SK-N-SH treated with all-trans-retinoic acid at 6 μM for 48 hours (cell line): ENCODE data around the gene FARSB.

Experiments
- ATAC-seq: fragments of 200-7000 bp; cut with Tn5 transposase; 3 replicates; pipeline ENCODE4 v1.9.1; 2020; ENCODE audit warnings: mild to moderate bottlenecking, moderate library complexity
- ARNTL ChIP-seq: fragments of 450-650 bp; formaldehyde crosslinking; IDR thresholded peaks from 2 replicates; pipeline ENCODE4 v1.5.0; 2020; ENCODE audit warnings: low read depth, mild to moderate bottlenecking, moderate library complexity, borderline replicate concordance
- BACH2 ChIP-seq: fragments of 250-450 bp; sonication (Bioruptor Pico); IDR thresholded peaks from 2 replicates; pipeline ENCODE4 v1.9.0; 2021; ENCODE audit warnings: mild to moderate bottlenecking, borderline replicate concordance
- CSDC2 ChIP-seq: fragments of 250-450 bp; sonication (Bioruptor Pico); IDR thresholded peaks from 2 replicates; pipeline ENCODE4 v1.5.0; 2020; ENCODE audit warnings: mild to moderate bottlenecking, moderate library complexity
- ESRRG ChIP-seq: fragments of 250-450 bp; sonication (Bioruptor Pico); IDR thresholded peaks from 2 replicates; pipeline ENCODE4 v1.6.1; 2021; ENCODE audit warnings: mild to moderate bottlenecking
- GLIS3 ChIP-seq: fragments of 250-450 bp; sonication (Bioruptor Pico); IDR thresholded peaks from 2 replicates; pipeline ENCODE4 v1.5.0; 2020; ENCODE audit warnings: mild to moderate bottlenecking, moderate library complexity
- ISL1 ChIP-seq: fragments of 250-450 bp; sonication (Bioruptor Pico); IDR thresholded peaks from 2 replicates; pipeline ENCODE4 v2.1.2; 2022; ENCODE audit warnings: mild to moderate bottlenecking, moderate library complexity
- OSR1 ChIP-seq: fragments of 250-450 bp; sonication (Bioruptor Pico); IDR thresholded peaks from 2 replicates; pipeline ENCODE4 v1.8.0; 2022; ENCODE audit warnings: moderate library complexity, mild to moderate bottlenecking, inconsistent platforms
- PPARA ChIP-seq: fragments of 250-450 bp; sonication (Bioruptor Pico); IDR thresholded peaks from 2 replicates; pipeline ENCODE4 v1.5.0; 2020; ENCODE audit warnings: mild to moderate bottlenecking, borderline replicate concordance
- RARB ChIP-seq: fragments of 250-450 bp; sonication (Bioruptor Pico); IDR thresholded peaks from 2 replicates; pipeline ENCODE4 v1.8.0; 2021; ENCODE audit warnings: mild to moderate bottlenecking, moderate library complexity
- SNAI2 ChIP-seq: fragments of 250-450 bp; sonication (Bioruptor Pico); IDR thresholded peaks from 2 replicates; pipeline ENCODE4 v1.5.0; 2020; ENCODE audit warnings: mild to moderate bottlenecking, moderate library complexity
- TOX ChIP-seq: fragments of 250-450 bp; sonication (Bioruptor Pico); IDR thresholded peaks from 2 replicates; pipeline ENCODE4 v1.8.0; 2021; ENCODE audit warnings: mild to moderate bottlenecking, moderate library complexity, borderline replicate concordance
- ZC3H10 ChIP-seq: fragments of 250-450 bp; sonication (Bioruptor Pico); IDR thresholded peaks from 2 replicates; pipeline ENCODE4 v1.5.1; 2021; ENCODE audit warnings: mild to moderate bottlenecking, moderate library complexity
- ZFP3 ChIP-seq: fragments of 250-450 bp; sonication (Bioruptor Pico); IDR thresholded peaks from 2 replicates; pipeline ENCODE4 v1.5.0; 2020; ENCODE audit warnings: mild to moderate bottlenecking, moderate library complexity
- ZFP30 ChIP-seq: fragments of 450-650 bp; formaldehyde crosslinking; IDR thresholded peaks from 2 replicates; pipeline ENCODE4 v1.5.0; 2022; ENCODE audit warnings: mild to moderate bottlenecking, moderate library complexity
- ZNF565 ChIP-seq: fragments of 450-650 bp; formaldehyde crosslinking; conservative IDR thresholded peaks from 2 replicates; pipeline ENCODE4 v1.5.0; 2020; ENCODE audit warnings: low read depth, mild to moderate bottlenecking, moderate library complexity
- ZNF70 ChIP-seq: fragments of 450-650 bp; formaldehyde crosslinking; IDR thresholded peaks from 2 replicates; pipeline ENCODE4 v1.5.0; 2020; ENCODE audit warnings: mild to moderate bottlenecking, moderate library complexity
- TF ChIP-seq, protein P1 (sequence below): fragments of 250-450 bp; sonication (Bioruptor Pico); IDR thresholded peaks from 2 replicates; pipeline ENCODE4 v1.8.0; 2021; ENCODE audit warnings: low read depth, mild to moderate bottlenecking, moderate library complexity, borderline replicate concordance
- TF ChIP-seq, protein P2 (sequence below): fragments of 250-450 bp; sonication (Bioruptor Pico); IDR thresholded peaks from 2 replicates; pipeline ENCODE4 v1.5.1; 2020; ENCODE audit warnings: low read depth, mild to moderate bottlenecking, moderate library complexity
- TF ChIP-seq, protein P3 (sequence below): fragments of 250-450 bp; sonication (Bioruptor Pico); IDR thresholded peaks from 2 replicates; pipeline ENCODE4 v1.5.1; 2021; ENCODE audit warnings: mild to moderate bottlenecking, moderate library complexity
- TF ChIP-seq, protein P4 (sequence below): fragments of 250-450 bp; sonication (Bioruptor Pico); IDR thresholded peaks from 2 replicates; pipeline ENCODE4 v1.5.0; 2020; ENCODE audit warnings: mild to moderate bottlenecking, moderate library complexity
- TF ChIP-seq, protein P5 (sequence below): fragments of 250-450 bp; sonication (Bioruptor Pico); IDR thresholded peaks from 2 replicates; pipeline ENCODE4 v1.8.0; 2020; ENCODE audit warnings: mild to moderate bottlenecking, moderate library complexity, borderline replicate concordance

FARSB gene

DNA sequence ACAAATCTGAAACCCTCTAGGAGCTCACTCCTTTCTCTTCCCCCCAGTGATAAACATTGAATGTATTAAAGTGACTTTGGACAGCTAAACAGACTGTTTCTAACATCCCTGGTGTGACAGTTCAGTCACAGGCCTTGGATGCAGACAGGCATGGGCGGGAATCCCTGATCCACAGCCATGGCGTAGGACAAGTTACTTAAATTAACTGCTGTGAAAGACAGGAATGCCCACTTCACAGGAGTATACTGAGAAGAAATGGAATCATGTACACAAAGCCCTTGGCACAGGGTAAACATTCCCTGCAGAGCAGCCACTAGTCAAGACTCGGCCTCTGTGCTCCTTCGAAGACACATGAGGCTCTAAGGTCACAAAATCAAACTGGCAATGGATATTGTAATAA, 34.0 kb downstream of the FARSB start:
- TF ChIP-seq TOX (CRISPR knock-in tag) (no peak), ZFP30 (CRISPR knock-in tag) (no peak), SNAI2 (CRISPR knock-in tag) (no peak), ESRRG (CRISPR knock-in tag) (no peak)
- TF ChIP-seq, protein P1, sequence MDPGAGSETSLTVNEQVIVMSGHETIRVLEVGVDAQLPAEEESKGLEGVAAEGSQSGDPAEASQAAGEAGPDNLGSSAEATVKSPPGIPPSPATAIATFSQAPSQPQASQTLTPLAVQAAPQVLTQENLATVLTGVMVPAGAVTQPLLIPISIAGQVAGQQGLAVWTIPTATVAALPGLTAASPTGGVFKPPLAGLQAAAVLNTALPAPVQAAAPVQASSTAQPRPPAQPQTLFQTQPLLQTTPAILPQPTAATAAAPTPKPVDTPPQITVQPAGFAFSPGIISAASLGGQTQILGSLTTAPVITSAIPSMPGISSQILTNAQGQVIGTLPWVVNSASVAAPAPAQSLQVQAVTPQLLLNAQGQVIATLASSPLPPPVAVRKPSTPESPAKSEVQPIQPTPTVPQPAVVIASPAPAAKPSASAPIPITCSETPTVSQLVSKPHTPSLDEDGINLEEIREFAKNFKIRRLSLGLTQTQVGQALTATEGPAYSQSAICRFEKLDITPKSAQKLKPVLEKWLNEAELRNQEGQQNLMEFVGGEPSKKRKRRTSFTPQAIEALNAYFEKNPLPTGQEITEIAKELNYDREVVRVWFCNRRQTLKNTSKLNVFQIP (CRISPR knock-in tag) = no peak
- TF ChIP-seq, protein P2, sequence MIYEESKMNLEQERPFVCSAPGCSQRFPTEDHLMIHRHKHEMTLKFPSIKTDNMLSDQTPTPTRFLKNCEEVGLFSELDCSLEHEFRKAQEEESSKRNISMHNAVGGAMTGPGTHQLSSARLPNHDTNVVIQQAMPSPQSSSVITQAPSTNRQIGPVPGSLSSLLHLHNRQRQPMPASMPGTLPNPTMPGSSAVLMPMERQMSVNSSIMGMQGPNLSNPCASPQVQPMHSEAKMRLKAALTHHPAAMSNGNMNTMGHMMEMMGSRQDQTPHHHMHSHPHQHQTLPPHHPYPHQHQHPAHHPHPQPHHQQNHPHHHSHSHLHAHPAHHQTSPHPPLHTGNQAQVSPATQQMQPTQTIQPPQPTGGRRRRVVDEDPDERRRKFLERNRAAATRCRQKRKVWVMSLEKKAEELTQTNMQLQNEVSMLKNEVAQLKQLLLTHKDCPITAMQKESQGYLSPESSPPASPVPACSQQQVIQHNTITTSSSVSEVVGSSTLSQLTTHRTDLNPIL (CRISPR knock-in tag) = no peak
- TF ChIP-seq, protein P3, sequence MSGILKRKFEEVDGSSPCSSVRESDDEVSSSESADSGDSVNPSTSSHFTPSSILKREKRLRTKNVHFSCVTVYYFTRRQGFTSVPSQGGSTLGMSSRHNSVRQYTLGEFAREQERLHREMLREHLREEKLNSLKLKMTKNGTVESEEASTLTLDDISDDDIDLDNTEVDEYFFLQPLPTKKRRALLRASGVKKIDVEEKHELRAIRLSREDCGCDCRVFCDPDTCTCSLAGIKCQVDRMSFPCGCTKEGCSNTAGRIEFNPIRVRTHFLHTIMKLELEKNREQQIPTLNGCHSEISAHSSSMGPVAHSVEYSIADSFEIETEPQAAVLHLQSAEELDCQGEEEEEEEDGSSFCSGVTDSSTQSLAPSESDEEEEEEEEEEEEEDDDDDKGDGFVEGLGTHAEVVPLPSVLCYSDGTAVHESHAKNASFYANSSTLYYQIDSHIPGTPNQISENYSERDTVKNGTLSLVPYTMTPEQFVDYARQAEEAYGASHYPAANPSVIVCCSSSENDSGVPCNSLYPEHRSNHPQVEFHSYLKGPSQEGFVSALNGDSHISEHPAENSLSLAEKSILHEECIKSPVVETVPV (CRISPR knock-in tag) = no peak
- ATAC-seq = no peak

DNA sequence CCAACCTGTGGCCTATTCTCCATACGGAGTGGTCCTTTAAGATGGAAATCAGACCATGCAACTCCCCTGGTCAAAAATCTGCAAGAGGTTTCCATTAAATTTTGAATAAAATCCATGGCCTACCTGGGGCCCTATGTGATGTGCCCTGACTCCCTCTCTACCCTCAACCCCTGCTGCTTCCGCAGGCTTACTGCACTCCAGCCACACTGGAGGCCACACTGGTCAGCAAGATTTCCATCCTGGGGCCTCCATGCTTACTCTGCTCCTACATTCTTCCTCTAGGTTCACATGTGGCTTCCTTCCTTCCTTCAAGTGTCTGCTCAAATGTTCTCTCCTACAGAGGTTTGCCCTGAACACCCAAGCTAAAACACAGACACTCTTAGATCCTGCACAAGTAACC, 40.6 kb downstream of the FARSB start:
- TF ChIP-seq, protein P4, sequence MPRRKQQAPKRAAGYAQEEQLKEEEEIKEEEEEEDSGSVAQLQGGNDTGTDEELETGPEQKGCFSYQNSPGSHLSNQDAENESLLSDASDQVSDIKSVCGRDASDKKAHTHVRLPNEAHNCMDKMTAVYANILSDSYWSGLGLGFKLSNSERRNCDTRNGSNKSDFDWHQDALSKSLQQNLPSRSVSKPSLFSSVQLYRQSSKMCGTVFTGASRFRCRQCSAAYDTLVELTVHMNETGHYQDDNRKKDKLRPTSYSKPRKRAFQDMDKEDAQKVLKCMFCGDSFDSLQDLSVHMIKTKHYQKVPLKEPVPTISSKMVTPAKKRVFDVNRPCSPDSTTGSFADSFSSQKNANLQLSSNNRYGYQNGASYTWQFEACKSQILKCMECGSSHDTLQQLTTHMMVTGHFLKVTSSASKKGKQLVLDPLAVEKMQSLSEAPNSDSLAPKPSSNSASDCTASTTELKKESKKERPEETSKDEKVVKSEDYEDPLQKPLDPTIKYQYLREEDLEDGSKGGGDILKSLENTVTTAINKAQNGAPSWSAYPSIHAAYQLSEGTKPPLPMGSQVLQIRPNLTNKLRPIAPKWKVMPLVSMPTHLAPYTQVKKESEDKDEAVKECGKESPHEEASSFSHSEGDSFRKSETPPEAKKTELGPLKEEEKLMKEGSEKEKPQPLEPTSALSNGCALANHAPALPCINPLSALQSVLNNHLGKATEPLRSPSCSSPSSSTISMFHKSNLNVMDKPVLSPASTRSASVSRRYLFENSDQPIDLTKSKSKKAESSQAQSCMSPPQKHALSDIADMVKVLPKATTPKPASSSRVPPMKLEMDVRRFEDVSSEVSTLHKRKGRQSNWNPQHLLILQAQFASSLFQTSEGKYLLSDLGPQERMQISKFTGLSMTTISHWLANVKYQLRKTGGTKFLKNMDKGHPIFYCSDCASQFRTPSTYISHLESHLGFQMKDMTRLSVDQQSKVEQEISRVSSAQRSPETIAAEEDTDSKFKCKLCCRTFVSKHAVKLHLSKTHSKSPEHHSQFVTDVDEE = no peak
- no peak for TF ChIP-seq GLIS3 (CRISPR knock-in tag)
- TF ChIP-seq ISL1 = no peak
- no peak for TF ChIP-seq ZFP30 (CRISPR knock-in tag)
- no peak for TF ChIP-seq ESRRG (CRISPR knock-in tag)
- no peak for TF ChIP-seq CSDC2 (CRISPR knock-in tag)
- no peak for TF ChIP-seq RARB (CRISPR knock-in tag)
- TF ChIP-seq TOX (CRISPR knock-in tag) = no peak
- TF ChIP-seq, protein P2 (CRISPR knock-in tag) = no peak
- TF ChIP-seq ZFP3 = no peak
- no peak for TF ChIP-seq OSR1 (CRISPR knock-in tag)
- TF ChIP-seq PPARA (CRISPR knock-in tag) = no peak
- no peak for TF ChIP-seq ZC3H10
- TF ChIP-seq, protein P5, sequence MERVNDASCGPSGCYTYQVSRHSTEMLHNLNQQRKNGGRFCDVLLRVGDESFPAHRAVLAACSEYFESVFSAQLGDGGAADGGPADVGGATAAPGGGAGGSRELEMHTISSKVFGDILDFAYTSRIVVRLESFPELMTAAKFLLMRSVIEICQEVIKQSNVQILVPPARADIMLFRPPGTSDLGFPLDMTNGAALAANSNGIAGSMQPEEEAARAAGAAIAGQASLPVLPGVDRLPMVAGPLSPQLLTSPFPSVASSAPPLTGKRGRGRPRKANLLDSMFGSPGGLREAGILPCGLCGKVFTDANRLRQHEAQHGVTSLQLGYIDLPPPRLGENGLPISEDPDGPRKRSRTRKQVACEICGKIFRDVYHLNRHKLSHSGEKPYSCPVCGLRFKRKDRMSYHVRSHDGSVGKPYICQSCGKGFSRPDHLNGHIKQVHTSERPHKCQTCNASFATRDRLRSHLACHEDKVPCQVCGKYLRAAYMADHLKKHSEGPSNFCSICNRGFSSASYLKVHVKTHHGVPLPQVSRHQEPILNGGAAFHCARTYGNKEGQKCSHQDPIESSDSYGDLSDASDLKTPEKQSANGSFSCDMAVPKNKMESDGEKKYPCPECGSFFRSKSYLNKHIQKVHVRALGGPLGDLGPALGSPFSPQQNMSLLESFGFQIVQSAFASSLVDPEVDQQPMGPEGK (CRISPR knock-in tag) = no peak
- no peak for TF ChIP-seq ARNTL (CRISPR knock-in tag)
- TF ChIP-seq ZNF70 = no peak
- no peak for ATAC-seq

DNA sequence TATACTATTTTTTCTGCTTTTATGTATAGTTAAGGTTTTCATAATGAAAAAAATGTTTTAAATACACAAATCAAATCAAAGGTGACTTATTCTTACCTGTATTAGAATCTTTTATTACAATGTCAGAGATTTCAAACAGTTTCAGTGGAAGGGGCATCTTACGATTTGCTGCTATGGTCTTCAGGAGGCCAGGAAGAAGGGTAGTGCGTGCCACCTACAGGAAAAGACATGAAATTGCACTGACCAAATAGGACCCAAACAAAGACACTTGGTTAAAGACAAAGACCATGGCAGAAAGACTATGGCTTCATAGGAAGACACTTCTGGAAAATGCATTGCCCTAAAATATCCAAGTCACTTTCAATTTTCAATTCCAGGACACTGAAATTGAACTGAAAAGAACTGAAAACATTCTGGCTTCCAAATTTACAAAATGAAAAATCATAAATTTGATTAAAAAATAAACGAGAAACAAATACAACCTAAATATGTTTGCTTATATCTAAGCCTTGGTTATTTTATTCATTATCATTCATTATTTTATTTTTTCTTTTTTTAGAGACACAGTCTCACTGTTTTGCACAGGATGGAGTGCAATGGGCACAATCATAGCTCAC, 42.1 kb downstream of the FARSB start:
- ATAC-seq = peak; percentile 91
- no peak for TF ChIP-seq ZNF565 (CRISPR knock-in tag)
- TF ChIP-seq, protein P5 (CRISPR knock-in tag) = no peak
- no peak for TF ChIP-seq ZC3H10
- TF ChIP-seq BACH2 (CRISPR knock-in tag) = no peak
- no peak for TF ChIP-seq OSR1 (CRISPR knock-in tag)
- TF ChIP-seq, protein P2 (CRISPR knock-in tag) = no peak
- TF ChIP-seq ZFP30 (CRISPR knock-in tag) = no peak
- no peak for TF ChIP-seq CSDC2 (CRISPR knock-in tag)
- TF ChIP-seq ZFP3 = no peak
- TF ChIP-seq ESRRG (CRISPR knock-in tag) = no peak
